ENCODE results near the gene ZNF75A. TPM values are rescaled to one million over a fixed set of nuclear protein-coding genes. Genes with fewer than 3 reads are reported as not detected.
A peak's percentile ranks its signal among the peaks of the same experiment; 100 is the strongest.
"Not testable (repeated sequence)": the region's sequence is repeated elsewhere in the genome, so short reads cannot be mapped to it uniquely, and the experiment has no call there.

Gene ZNF75A
- total and polyA plus RNA-seq, 5 donors from 2014 or later, result 15.7 to 36.4 (median 22.6) TPM

DNA sequence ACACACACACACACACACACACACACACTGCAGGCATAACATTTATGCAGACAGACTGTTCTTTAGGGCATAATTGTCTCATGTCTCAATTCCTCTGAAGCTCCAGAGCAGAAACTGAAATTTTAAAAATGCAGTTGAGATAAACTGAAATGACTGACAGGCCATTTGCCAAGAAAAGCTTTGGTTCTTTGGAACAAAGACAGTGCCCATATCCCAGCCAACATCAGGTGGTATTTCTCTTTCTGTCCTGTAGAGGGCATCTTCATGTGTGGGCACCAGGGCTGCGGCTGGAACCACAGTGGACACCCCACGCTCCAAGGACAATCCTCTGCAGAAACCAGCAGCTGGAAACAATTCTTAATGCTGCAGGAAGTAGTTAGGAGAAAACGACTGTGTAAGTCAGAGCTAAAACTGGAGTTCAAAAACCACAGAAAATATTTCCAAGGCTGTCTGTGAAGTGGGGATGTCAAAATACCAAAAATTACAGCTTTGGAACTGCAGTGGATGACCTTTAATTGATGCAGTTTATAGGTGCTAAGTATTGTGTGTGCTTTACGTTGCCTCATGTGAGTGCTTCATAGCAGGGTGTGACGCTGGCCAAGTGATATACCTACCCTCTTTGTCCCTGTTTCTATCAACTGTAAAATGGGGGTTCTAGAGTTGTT is 38.3 kb upstream of the ZNF75A start:
- ATAC-seq (ENCODE audit: low read depth in 2 of 2), result no peak
- Mint-ChIP-seq H3K4me1 (peaks cover 10 to 54% (median 22%) of the 10 kb centered on the region in 4 donors), H3K36me3 (peaks cover 5% of the 10 kb centered on the region), H3K27ac (no peak overlapping the region), H3K27me3 (no peaks in the 10 kb centered on the region), H3K9me3 (peaks cover 0 to 10% (median 0%) of the 10 kb centered on the region in 7 donors), H3K4me3 (peak overlapping the region in 1 of 4 donors; percentile 73)
- H3K27me3 ChIP-seq (ENCODE audit: control insufficient read depth, insufficient read depth, low read length), result no peaks in the 10 kb centered on the region
- H3K36me3 ChIP-seq (ENCODE audit: control insufficient read depth, insufficient read depth, low read length), result peaks cover 10% of the 10 kb centered on the region
- peaks cover 0 to 2% of the 10 kb centered on the region in 2 experiments for H3K9me3 ChIP-seq (ENCODE audit: control insufficient read depth in 2 of 2, low read length in 2 of 2)
- peaks cover 8% of the 10 kb centered on the region for H3K4me1 ChIP-seq (ENCODE audit: control insufficient read depth, insufficient read depth, low read length, poor library complexity, severe bottlenecking)
- H3K4me3 ChIP-seq (ENCODE audit: low read depth, low read length), result no peak overlapping the region
- H3K27ac ChIP-seq (ENCODE audit: insufficient read depth, low read length, poor library complexity, severe bottlenecking), result no peak overlapping the region
- DNase-seq, result peak in 1 of 3 donors; percentile 15

DNA sequence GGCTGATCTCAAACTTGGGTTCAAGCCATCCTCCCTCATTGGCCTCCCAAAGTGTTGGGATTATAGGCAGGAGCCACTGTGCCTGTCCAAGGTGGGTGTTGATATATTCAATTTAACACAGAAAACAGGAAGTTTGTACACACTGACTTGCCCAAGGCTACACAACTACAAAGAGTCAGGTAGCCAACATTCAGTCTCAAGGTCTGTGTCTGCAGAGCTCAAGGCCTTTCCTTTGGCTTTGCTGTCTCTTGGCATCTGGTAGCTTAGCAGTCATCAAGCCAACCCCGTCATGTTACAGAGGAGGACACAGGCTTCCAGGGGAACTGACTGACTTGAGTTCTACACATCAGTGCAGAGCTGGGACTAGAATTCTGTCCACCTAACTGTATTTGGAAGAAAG is 37.0 kb upstream of the ZNF75A start:
- Mint-ChIP-seq H3K27ac (no peak overlapping the region), H3K4me1 (peaks cover 9 to 41% (median 15%) of the 10 kb centered on the region in 4 donors), H3K36me3 (peaks cover 5% of the 10 kb centered on the region), H3K27me3 (no peaks in the 10 kb centered on the region), H3K4me3 (peak overlapping the region in 1 of 4 donors; percentile 27), H3K9me3 (peaks cover 0 to 12% (median 0%) of the 10 kb centered on the region in 7 donors)
- H3K4me3 ChIP-seq (ENCODE audit: low read depth, low read length), result no peak overlapping the region
- H3K4me1 ChIP-seq (ENCODE audit: control insufficient read depth, insufficient read depth, low read length, poor library complexity, severe bottlenecking), result peaks cover 8% of the 10 kb centered on the region
- H3K27ac ChIP-seq (ENCODE audit: insufficient read depth, low read length, poor library complexity, severe bottlenecking), result no peak overlapping the region
- peaks cover 10% of the 10 kb centered on the region for H3K36me3 ChIP-seq (ENCODE audit: control insufficient read depth, insufficient read depth, low read length)
- peaks cover 0 to 2% of the 10 kb centered on the region in 2 experiments for H3K9me3 ChIP-seq (ENCODE audit: control insufficient read depth in 2 of 2, low read length in 2 of 2)
- ATAC-seq (ENCODE audit: low read depth in 2 of 2) (no peak), DNase-seq (no peak)
- H3K27me3 ChIP-seq (ENCODE audit: control insufficient read depth, insufficient read depth, low read length), result no peaks in the 10 kb centered on the region

DNA sequence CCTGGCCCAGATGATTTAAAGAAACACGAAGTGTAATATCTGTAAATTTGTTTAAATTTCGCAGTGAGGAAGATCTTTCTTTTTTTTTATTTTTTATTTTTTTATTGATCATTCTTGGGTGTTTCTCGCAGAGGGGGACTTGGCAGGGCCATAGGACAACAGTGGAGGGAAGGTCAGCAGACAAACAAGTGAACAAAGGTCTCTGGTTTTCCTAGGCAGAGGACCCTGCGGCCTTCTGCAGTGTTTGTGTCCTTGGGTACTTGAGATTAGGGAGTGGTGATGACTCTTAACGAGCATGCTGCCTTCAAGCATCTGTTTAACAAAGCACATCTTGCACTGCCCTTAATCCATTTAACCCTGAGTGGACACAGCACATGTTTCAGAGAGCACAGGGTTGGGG is 34.6 kb upstream of the ZNF75A start:
- DNase-seq; H3K27ac ChIP-seq (ENCODE audit: insufficient read depth, low read length, poor library complexity, severe bottlenecking); H3K27me3 Mint-ChIP-seq; H3K4me3 ChIP-seq (ENCODE audit: low read depth, low read length); H3K36me3 Mint-ChIP-seq; H3K4me1 ChIP-seq (ENCODE audit: control insufficient read depth, insufficient read depth, low read length, poor library complexity, severe bottlenecking); H3K9me3 ChIP-seq (ENCODE audit: control insufficient read depth in 2 of 2, low read length in 2 of 2); H3K36me3 ChIP-seq (ENCODE audit: control insufficient read depth, insufficient read depth, low read length); H3K27me3 ChIP-seq (ENCODE audit: control insufficient read depth, insufficient read depth, low read length); ATAC-seq (ENCODE audit: low read depth in 2 of 2); H3K27ac Mint-ChIP-seq: not testable (repeated sequence)
- peaks cover 0 to 16% (median 2%) of the 10 kb centered on the region in 7 donors for H3K9me3 Mint-ChIP-seq
- peak overlapping the region in 1 of 4 donors; percentile 38 for H3K4me3 Mint-ChIP-seq
- peaks cover 7 to 23% (median 12%) of the 10 kb centered on the region in 4 donors for H3K4me1 Mint-ChIP-seq

GRCh38 chr16:3271281-3271680 is 34.0 kb upstream of the ZNF75A start:
- not testable (repeated sequence) for H3K36me3 ChIP-seq (ENCODE audit: control insufficient read depth, insufficient read depth, low read length); H3K4me1 ChIP-seq (ENCODE audit: control insufficient read depth, insufficient read depth, low read length, poor library complexity, severe bottlenecking); H3K36me3 Mint-ChIP-seq; H3K27me3 Mint-ChIP-seq; H3K4me3 Mint-ChIP-seq; H3K27ac ChIP-seq (ENCODE audit: insufficient read depth, low read length, poor library complexity, severe bottlenecking); DNase-seq; H3K27me3 ChIP-seq (ENCODE audit: control insufficient read depth, insufficient read depth, low read length); H3K27ac Mint-ChIP-seq; H3K4me3 ChIP-seq (ENCODE audit: low read depth, low read length); H3K9me3 ChIP-seq (ENCODE audit: control insufficient read depth in 2 of 2, low read length in 2 of 2); ATAC-seq (ENCODE audit: low read depth in 2 of 2)
- peaks cover 0 to 16% (median 2%) of the 10 kb centered on the region in 7 donors for H3K9me3 Mint-ChIP-seq
- peaks cover 7 to 21% (median 12%) of the 10 kb centered on the region in 4 donors for H3K4me1 Mint-ChIP-seq

DNA sequence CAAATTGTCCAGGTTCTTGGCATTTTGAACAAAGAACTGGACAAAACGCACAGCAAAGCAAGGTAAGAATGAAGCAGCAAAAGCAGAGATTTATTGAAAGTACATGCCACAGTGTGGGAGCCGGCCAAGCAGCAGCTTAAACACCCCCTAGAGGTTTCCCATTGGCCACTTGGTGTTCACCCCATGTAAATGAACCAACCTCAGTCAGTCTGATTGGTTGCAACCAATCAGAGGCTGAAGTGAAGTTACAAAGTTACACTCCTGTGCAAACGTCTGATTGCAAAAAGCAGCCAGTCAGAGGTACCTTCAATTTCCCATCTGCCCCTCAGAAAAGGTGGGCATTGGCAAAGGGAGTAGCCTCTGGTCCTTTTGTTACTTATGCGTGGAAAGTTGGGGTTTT is 30.8 kb upstream of the ZNF75A start:
- H3K4me1 ChIP-seq (ENCODE audit: control insufficient read depth, insufficient read depth, low read length, poor library complexity, severe bottlenecking), result no peaks in the 10 kb centered on the region
- no peak for DNase-seq
- Mint-ChIP-seq H3K27me3 (peaks cover 5% of the 10 kb centered on the region), H3K4me3 (no peak overlapping the region), H3K27ac (no peak overlapping the region), H3K9me3 (peaks cover 0 to 8% (median 2%) of the 10 kb centered on the region in 7 donors), H3K36me3 (no peaks in the 10 kb centered on the region), H3K4me1 (peaks cover 3 to 5% (median 3%) of the 10 kb centered on the region in 4 donors)
- H3K27me3 ChIP-seq (ENCODE audit: control insufficient read depth, insufficient read depth, low read length), result no peaks in the 10 kb centered on the region
- no peak overlapping the region for H3K27ac ChIP-seq (ENCODE audit: insufficient read depth, low read length, poor library complexity, severe bottlenecking)
- no peak overlapping the region for H3K4me3 ChIP-seq (ENCODE audit: low read depth, low read length)
- peaks cover 0 to 4% of the 10 kb centered on the region in 2 experiments for H3K9me3 ChIP-seq (ENCODE audit: control insufficient read depth in 2 of 2, low read length in 2 of 2)
- ATAC-seq (ENCODE audit: low read depth in 2 of 2), result no peak
- H3K36me3 ChIP-seq (ENCODE audit: control insufficient read depth, insufficient read depth, low read length), result no peaks in the 10 kb centered on the region

- Mint-ChIP-seq H3K4me3 (peak overlapping the region in 1 of 4 donors; percentile 52), H3K27me3 (peaks cover 5% of the 10 kb centered on the region), H3K4me1 (peaks cover 3 to 5% (median 3%) of the 10 kb centered on the region in 4 donors), H3K9me3 (peaks cover 0 to 8% (median 2%) of the 10 kb centered on the region in 7 donors), H3K27ac (peak overlapping the region in 1 of 3 donors; percentile 61), H3K36me3 (no peaks in the 10 kb centered on the region)
- Histone ChIP-seq H3K27me3 (ENCODE audit: control insufficient read depth, insufficient read depth, low read length) (no peaks in the 10 kb centered on the region), H3K27ac (ENCODE audit: insufficient read depth, low read length, poor library complexity, severe bottlenecking) (no peak overlapping the region), H3K4me1 (ENCODE audit: control insufficient read depth, insufficient read depth, low read length, poor library complexity, severe bottlenecking) (no peaks in the 10 kb centered on the region), H3K4me3 (ENCODE audit: low read depth, low read length) (no peak overlapping the region), H3K9me3 (ENCODE audit: control insufficient read depth in 2 of 2, low read length in 2 of 2) (peaks cover 0 to 3% of the 10 kb centered on the region in 2 experiments), H3K36me3 (ENCODE audit: control insufficient read depth, insufficient read depth, low read length) (no peaks in the 10 kb centered on the region)
- ATAC-seq (ENCODE audit: low read depth in 2 of 2), result no peak
- DNase-seq, result no peak
These were observed 30.4 kb upstream of the ZNF75A start for GRCh38 chr16:3274947-3275346.

- Mint-ChIP-seq H3K9me3 (peaks cover 0 to 8% (median 0%) of the 10 kb centered on the region in 7 donors), H3K27ac (no peak overlapping the region), H3K4me3 (no peak overlapping the region), H3K36me3 (no peaks in the 10 kb centered on the region), H3K4me1 (peaks cover 3 to 6% (median 4%) of the 10 kb centered on the region in 4 donors), H3K27me3 (peaks cover 5% of the 10 kb centered on the region)
- H3K4me3 ChIP-seq (ENCODE audit: low read depth, low read length), result no peak overlapping the region
- no peak overlapping the region for H3K27ac ChIP-seq (ENCODE audit: insufficient read depth, low read length, poor library complexity, severe bottlenecking)
- no peaks in the 10 kb centered on the region for H3K27me3 ChIP-seq (ENCODE audit: control insufficient read depth, insufficient read depth, low read length)
- no peaks in the 10 kb centered on the region for H3K4me1 ChIP-seq (ENCODE audit: control insufficient read depth, insufficient read depth, low read length, poor library complexity, severe bottlenecking)
- H3K9me3 ChIP-seq (ENCODE audit: control insufficient read depth in 2 of 2, low read length in 2 of 2), result peaks cover 0 to 2% of the 10 kb centered on the region in 2 experiments
- ATAC-seq (ENCODE audit: low read depth in 2 of 2) (no peak), DNase-seq (no peak)
- no peaks in the 10 kb centered on the region for H3K36me3 ChIP-seq (ENCODE audit: control insufficient read depth, insufficient read depth, low read length)
These were observed 28.6 kb upstream of the ZNF75A start for GRCh38 chr16:3276679-3277078.

Data from CD4-positive, CD25-positive, alpha-beta regulatory T cell (primary cell).